ENCODE measurements around the gene STOX2.

DNA sequence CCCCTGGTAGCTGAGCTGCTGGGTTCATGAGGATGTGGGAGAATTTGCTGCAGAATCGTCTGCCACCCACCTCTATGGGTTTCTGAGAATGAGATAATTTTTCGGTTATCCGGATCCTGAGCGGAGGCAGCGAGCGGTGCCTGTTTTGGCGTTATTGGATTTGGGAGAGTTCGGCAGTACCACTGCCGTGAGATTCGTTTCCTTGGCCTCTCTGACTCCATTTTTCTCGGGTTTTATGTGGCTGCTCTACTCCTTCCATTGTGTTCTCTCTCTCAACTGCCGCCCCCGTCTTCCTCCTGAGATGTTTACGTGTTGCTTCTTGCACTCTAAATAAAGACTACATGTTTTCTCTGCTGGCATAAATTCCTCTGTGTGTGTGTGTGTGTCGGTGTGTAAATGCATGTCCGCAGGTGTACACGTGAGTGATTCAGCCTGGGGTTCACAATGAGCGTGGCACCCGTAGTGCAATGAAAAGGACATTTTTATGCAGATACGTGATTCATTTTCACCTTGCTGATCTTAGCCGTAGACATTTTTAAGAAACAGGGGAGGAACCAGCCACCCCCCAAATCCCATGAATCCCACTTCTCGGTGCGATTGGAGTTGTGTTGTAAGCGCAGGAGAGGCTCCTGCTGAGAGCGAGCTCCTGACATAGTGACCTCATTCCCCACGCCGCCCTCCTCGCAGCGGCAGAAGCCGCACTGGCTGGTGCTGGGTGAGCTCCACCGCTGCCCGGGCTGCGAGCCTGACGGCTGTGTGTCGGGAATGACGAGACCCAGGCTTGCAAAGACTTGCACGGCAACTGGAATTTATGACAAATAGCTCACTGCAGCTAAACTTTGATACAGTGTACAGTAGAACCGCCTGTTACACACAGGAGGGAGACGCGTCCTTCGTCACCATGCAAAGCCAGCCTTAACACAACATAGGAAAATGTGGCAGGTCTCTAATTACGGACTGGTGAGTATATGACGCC, 82.2 kb downstream of the STOX2 start:
- TF ChIP-seq, protein P1, sequence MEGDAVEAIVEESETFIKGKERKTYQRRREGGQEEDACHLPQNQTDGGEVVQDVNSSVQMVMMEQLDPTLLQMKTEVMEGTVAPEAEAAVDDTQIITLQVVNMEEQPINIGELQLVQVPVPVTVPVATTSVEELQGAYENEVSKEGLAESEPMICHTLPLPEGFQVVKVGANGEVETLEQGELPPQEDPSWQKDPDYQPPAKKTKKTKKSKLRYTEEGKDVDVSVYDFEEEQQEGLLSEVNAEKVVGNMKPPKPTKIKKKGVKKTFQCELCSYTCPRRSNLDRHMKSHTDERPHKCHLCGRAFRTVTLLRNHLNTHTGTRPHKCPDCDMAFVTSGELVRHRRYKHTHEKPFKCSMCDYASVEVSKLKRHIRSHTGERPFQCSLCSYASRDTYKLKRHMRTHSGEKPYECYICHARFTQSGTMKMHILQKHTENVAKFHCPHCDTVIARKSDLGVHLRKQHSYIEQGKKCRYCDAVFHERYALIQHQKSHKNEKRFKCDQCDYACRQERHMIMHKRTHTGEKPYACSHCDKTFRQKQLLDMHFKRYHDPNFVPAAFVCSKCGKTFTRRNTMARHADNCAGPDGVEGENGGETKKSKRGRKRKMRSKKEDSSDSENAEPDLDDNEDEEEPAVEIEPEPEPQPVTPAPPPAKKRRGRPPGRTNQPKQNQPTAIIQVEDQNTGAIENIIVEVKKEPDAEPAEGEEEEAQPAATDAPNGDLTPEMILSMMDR (IDR thresholded peaks at IDR 0.05; ENCODE audit: insufficient read depth, low read depth, low read length), result no peak
- no peak for TF ChIP-seq EZH2 (IDR thresholded peaks at IDR 0.05; ENCODE audit: insufficient read depth, low read length)
